Measurements from ENCODE around the gene SLC12A1.

The SLC12A1 gene

GRCh38 chr15:48191574-48192225, 14.4 kb upstream of the SLC12A1 start, which contains the start of gene CTXN2:
CTXN2 (plus strand) TSS chr15:48191665; CDS start chr15:48201301, 9,636 bp downstream.
- DNase-seq (ENCODE audit: low spot score), result no peak
- in situ Hi-C loops (cut with MboI; ENCODE audit: low sequenced_read_pairs, unreplicated experiment), result no loop called here
- TF ChIP-seq, protein P1, sequence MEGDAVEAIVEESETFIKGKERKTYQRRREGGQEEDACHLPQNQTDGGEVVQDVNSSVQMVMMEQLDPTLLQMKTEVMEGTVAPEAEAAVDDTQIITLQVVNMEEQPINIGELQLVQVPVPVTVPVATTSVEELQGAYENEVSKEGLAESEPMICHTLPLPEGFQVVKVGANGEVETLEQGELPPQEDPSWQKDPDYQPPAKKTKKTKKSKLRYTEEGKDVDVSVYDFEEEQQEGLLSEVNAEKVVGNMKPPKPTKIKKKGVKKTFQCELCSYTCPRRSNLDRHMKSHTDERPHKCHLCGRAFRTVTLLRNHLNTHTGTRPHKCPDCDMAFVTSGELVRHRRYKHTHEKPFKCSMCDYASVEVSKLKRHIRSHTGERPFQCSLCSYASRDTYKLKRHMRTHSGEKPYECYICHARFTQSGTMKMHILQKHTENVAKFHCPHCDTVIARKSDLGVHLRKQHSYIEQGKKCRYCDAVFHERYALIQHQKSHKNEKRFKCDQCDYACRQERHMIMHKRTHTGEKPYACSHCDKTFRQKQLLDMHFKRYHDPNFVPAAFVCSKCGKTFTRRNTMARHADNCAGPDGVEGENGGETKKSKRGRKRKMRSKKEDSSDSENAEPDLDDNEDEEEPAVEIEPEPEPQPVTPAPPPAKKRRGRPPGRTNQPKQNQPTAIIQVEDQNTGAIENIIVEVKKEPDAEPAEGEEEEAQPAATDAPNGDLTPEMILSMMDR (IDR thresholded peaks at IDR 0.05; ENCODE audit: borderline replicate concordance, control extremely low read depth, extremely low read depth, insufficient read depth, missing control alignments), result no peak

DNA sequence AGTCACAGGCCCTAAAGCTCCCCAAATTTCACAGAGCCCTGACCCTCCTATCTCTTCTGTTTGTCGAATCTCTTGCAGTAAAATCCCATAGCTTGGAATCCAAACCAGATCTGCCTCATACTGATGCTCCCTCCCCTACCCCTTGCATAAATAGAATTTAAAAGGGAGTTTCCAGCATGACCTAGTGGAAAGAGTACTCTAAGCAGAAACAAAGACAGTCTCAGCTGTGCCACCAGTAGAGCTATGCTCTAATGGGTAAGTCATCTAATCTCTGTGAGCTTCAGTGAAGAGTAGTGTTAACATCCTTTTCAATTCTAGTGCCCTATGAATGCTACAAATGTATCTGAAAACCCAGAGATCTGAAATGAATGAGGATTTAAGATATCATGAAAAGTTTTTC, 4.0 kb upstream of the SLC12A1 start:
- in situ Hi-C loops (cut with MboI; ENCODE audit: low sequenced_read_pairs, unreplicated experiment), result no loop called here
- no peak for DNase-seq (ENCODE audit: low spot score)
- TF ChIP-seq, protein P1 (IDR thresholded peaks at IDR 0.05; ENCODE audit: borderline replicate concordance, control extremely low read depth, extremely low read depth, insufficient read depth, missing control alignments), result no peak

DNA sequence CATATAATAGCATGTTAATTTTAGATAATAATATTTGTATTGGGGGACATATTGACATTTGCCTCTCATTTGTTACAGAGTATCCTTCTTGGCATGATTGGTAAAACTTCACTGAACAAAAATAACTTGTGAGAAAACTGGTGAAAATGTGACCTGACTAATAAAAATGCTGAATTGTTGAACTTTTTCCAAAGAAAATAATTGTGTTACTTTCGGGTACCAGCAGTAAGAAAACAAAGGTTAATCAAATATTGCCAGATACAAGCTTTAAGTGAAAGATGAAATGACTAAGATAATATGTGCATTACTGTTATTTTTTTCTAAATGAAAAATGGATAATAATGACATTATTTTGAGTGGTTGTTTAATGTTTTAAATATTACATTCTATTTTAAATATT, 15.2 kb downstream of the SLC12A1 start:
- TF ChIP-seq, protein P1 (IDR thresholded peaks at IDR 0.05; ENCODE audit: borderline replicate concordance, control extremely low read depth, extremely low read depth, insufficient read depth, missing control alignments), result no peak
- DNase-seq (ENCODE audit: low spot score), result no peak
- in situ Hi-C loops (cut with MboI; ENCODE audit: low sequenced_read_pairs, unreplicated experiment), result no loop called here

DNA sequence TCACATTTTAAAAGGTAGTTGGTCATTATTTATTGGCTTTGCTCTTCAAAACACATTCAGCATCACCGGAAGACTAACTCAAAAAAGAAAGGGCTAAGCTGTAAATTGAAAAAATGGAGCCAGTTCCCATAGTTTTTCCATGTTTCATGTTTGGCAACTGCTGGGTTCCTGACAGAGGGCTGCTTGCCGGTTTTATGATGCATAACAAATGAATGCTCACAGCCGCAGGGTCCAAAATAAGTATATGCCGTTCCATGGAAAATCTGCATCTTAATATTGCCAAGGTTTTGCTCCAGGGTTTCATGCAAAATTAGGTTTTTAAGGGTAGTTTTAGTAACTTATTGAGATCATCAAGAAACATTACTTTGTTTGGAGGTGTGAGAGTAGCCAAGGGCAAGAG, 15.8 kb downstream of the SLC12A1 start:
- TF ChIP-seq, protein P1 (IDR thresholded peaks at IDR 0.05; ENCODE audit: borderline replicate concordance, control extremely low read depth, extremely low read depth, insufficient read depth, missing control alignments), result no peak
- no peak for DNase-seq (ENCODE audit: low spot score)
- in situ Hi-C loops (cut with MboI; ENCODE audit: low sequenced_read_pairs, unreplicated experiment), result no loop called here

GRCh38 chr15:48222627-48223026, 16.5 kb downstream of the SLC12A1 start:
- no peak for DNase-seq (ENCODE audit: low spot score)
- TF ChIP-seq, protein P1 (IDR thresholded peaks at IDR 0.05; ENCODE audit: borderline replicate concordance, control extremely low read depth, extremely low read depth, insufficient read depth, missing control alignments), result no peak
- in situ Hi-C loops (cut with MboI; ENCODE audit: low sequenced_read_pairs, unreplicated experiment), result no loop called here

DNA sequence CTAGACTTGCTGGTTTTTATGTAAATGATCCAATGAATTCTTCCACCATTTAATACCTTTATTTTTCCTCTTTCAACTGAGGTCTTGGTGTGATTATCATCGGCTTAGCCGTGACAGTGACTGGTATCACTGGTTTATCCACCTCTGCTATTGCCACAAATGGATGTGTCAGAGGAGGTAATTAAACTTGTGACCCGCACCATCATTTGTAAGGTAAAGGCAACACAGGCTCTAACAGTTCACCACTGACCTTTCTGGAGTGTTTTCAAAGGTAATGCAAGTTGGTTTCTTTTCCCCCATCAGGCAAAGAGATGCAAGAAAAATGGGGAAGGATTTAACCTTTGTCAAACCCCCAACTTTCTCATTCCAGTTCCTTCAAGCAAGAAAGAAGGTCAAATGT, 19.7 kb downstream of the SLC12A1 start:
- in situ Hi-C loops (cut with MboI; ENCODE audit: low sequenced_read_pairs, unreplicated experiment), result no loop called here
- TF ChIP-seq, protein P1 (IDR thresholded peaks at IDR 0.05; ENCODE audit: borderline replicate concordance, control extremely low read depth, extremely low read depth, insufficient read depth, missing control alignments), result no peak

More for the DNA sequence above, 19.7 kb downstream of the SLC12A1 start:
- no peak for DNase-seq (ENCODE audit: low spot score)

Data from GM13976 (cell line).